ENCODE results near the gene TRIM65. TPM values are rescaled to one million over a fixed set of nuclear protein-coding genes. Genes with fewer than 3 reads are reported as not detected.

TRIM65 gene
- total and polyA plus RNA-seq, 10 of the 15 experiments (the other 5 are each of a cell fraction or from before 2014, with no cell fraction given), result 1.4 to 26.0 (median 10.8) TPM

DNA sequence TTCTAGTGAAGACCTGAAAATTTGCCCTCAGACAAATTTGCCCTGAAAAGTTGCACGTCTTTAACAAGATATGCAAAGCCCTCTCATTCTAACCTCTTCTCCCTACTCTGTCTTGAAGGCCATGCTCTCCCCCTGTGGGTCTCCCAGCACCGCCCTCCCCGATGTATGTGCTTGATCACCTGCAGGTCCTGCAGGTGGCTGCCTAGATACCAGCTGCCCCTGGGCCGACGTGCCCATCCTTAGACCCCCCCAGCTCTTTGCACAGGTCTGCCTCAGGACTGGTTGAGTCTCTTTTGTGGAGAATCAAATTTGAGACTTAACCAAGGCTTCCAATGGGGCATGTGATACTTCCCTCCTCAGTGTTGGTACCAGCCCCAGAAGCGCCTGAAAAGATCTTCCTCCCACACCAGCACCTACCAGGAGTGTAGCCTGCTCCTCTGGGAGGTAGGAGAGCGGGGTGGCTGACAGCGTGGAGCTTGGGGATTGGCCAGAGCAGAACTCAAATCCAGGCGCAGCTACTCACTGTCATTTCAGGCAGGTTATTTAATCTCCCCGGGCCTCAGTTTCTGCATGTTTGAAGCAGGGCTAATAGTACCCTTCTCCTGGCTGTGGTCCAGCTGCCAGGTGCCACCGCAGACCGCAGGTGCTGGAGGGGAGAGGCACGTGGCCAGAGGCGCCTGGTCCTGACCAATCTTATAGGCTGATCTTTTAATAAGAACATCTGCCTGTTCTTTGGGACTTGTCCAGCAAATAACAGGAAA is 12.5 kb upstream of the TRIM65 start:
- Histone ChIP-seq H3K4me2 (ENCODE audit: control insufficient read depth, insufficient read depth) (no peak overlapping the region), H2AFZ (ENCODE audit: control insufficient read depth, low read depth, low read length) (no peak overlapping the region), H3K9ac (ENCODE audit: control insufficient read depth, insufficient read depth, low read length) (no peak overlapping the region), H3K27me3 (replicated peaks in 1 of 2; ENCODE audit: control insufficient read depth in 2 of 2, insufficient read depth in 2 of 2, low read length in 1 of 2) (no peaks in the 10 kb centered on the region), H3K79me2 (ENCODE audit: control insufficient read depth, insufficient read depth, low read length) (peaks cover 3% of the 10 kb centered on the region), H4K20me1 (ENCODE audit: control insufficient read depth, insufficient read depth) (no peaks in the 10 kb centered on the region), H3K4me1 (ENCODE audit: control insufficient read depth, insufficient read depth, low read length) (no peaks in the 10 kb centered on the region), H3K4me3 (no peak overlapping the region), H3K27ac (ENCODE audit: control insufficient read depth, insufficient read depth) (no peak overlapping the region), H3K9me3 (replicated peaks; ENCODE audit: control insufficient read depth, insufficient read depth, low read length) (no peaks in the 10 kb centered on the region), H3K36me3 (ENCODE audit: control insufficient read depth in 2 of 2, insufficient read depth in 2 of 2, low read length in 1 of 2) (no peaks in the 10 kb centered on the region)
- no peak for FAIRE-seq
- RAD21 ChIA-PET (ENCODE audit: unreplicated experiment), result interaction anchor here (1.6 to 1.8 kb wide), 2 partner anchors 94 to 105 kb away, joined by 4 read pairs; no protein-coding TSS in a partner anchor
- no TSS peak for BruUV-seq (replicated peaks)
- SMC1A ChIA-PET (ENCODE audit: uncharacterized antibody, unreplicated experiment), result interaction anchor here (0.9 to 1.1 kb wide), 4 partner anchors 88 to 198 kb away, joined by 3 to 5 read pairs (median 3); no protein-coding TSS in a partner anchor
- CTCF ChIA-PET, result interaction anchor here (1.0 to 1.8 kb wide), 4 partner anchors 94 to 105 kb away, joined by 3 to 9 read pairs (median 5); no protein-coding TSS in a partner anchor
- no peak for DNase-seq (ENCODE audit: low read depth, low spot score)
- ATAC-seq, result no peak
- intact Hi-C loops (cut with micrococcal nuclease; ENCODE audit: unreplicated experiment), result no loop called here
- POLR2A ChIA-PET, result interaction anchor here (0.5 kb wide), 2 partner anchors 22 to 406 kb away, joined by 5 to 6 read pairs; no protein-coding TSS in a partner anchor
- 64% methylated on average over 14 of the region's 14 CpGs for WGBS (ENCODE audit: insufficient coverage, insufficient replicate concordance, low lambda C conversion rate, missing lambda C conversion rate)
- in situ Hi-C loops (cut with MboI), result loop anchor here (5.0 kb wide), 1 partner anchor 98 kb away; no protein-coding TSS in a partner anchor
- TF ChIP-seq HDGF (IDR thresholded peaks at IDR 0.05) (no peak), SMARCA5 (IDR thresholded peaks at IDR 0.05) (no peak), ZNF24 (IDR thresholded peaks at IDR 0.05) (no peak), MTA3 (IDR thresholded peaks at IDR 0.05; ENCODE audit: borderline replicate concordance, low read length) (no peak), GABPA (IDR thresholded peaks at IDR 0.05; ENCODE audit: low read depth) (no peak), NKRF (conservative IDR thresholded peaks at IDR 0.05) (no peak), ZZZ3 (IDR thresholded peaks at IDR 0.05; ENCODE audit: control insufficient read depth, insufficient read length, low read depth) (no peak), ZNF384 (IDR thresholded peaks at IDR 0.05; ENCODE audit: borderline replicate concordance, low read depth, low read length) (no peak), CBFB (IDR thresholded peaks at IDR 0.05; ENCODE audit: low read depth) (no peak)
- TF ChIP-seq, protein P1, sequence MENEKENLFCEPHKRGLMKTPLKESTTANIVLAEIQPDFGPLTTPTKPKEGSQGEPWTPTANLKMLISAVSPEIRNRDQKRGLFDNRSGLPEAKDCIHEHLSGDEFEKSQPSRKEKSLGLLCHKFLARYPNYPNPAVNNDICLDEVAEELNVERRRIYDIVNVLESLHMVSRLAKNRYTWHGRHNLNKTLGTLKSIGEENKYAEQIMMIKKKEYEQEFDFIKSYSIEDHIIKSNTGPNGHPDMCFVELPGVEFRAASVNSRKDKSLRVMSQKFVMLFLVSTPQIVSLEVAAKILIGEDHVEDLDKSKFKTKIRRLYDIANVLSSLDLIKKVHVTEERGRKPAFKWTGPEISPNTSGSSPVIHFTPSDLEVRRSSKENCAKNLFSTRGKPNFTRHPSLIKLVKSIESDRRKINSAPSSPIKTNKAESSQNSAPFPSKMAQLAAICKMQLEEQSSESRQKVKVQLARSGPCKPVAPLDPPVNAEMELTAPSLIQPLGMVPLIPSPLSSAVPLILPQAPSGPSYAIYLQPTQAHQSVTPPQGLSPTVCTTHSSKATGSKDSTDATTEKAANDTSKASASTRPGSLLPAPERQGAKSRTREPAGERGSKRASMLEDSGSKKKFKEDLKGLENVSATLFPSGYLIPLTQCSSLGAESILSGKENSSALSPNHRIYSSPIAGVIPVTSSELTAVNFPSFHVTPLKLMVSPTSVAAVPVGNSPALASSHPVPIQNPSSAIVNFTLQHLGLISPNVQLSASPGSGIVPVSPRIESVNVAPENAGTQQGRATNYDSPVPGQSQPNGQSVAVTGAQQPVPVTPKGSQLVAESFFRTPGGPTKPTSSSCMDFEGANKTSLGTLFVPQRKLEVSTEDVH (IDR thresholded peaks at IDR 0.05; ENCODE audit: low read depth, partially characterized antibody), result no peak
- TF ChIP-seq, protein P2, sequence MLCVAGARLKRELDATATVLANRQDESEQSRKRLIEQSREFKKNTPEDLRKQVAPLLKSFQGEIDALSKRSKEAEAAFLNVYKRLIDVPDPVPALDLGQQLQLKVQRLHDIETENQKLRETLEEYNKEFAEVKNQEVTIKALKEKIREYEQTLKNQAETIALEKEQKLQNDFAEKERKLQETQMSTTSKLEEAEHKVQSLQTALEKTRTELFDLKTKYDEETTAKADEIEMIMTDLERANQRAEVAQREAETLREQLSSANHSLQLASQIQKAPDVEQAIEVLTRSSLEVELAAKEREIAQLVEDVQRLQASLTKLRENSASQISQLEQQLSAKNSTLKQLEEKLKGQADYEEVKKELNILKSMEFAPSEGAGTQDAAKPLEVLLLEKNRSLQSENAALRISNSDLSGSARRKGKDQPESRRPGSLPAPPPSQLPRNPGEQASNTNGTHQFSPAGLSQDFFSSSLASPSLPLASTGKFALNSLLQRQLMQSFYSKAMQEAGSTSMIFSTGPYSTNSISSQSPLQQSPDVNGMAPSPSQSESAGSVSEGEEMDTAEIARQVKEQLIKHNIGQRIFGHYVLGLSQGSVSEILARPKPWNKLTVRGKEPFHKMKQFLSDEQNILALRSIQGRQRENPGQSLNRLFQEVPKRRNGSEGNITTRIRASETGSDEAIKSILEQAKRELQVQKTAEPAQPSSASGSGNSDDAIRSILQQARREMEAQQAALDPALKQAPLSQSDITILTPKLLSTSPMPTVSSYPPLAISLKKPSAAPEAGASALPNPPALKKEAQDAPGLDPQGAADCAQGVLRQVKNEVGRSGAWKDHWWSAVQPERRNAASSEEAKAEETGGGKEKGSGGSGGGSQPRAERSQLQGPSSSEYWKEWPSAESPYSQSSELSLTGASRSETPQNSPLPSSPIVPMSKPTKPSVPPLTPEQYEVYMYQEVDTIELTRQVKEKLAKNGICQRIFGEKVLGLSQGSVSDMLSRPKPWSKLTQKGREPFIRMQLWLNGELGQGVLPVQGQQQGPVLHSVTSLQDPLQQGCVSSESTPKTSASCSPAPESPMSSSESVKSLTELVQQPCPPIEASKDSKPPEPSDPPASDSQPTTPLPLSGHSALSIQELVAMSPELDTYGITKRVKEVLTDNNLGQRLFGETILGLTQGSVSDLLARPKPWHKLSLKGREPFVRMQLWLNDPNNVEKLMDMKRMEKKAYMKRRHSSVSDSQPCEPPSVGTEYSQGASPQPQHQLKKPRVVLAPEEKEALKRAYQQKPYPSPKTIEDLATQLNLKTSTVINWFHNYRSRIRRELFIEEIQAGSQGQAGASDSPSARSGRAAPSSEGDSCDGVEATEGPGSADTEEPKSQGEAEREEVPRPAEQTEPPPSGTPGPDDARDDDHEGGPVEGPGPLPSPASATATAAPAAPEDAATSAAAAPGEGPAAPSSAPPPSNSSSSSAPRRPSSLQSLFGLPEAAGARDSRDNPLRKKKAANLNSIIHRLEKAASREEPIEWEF (IDR thresholded peaks at IDR 0.05; ENCODE audit: insufficient replicate concordance, low read depth, low read length), result no peak
- TF ChIP-seq, protein P3, sequence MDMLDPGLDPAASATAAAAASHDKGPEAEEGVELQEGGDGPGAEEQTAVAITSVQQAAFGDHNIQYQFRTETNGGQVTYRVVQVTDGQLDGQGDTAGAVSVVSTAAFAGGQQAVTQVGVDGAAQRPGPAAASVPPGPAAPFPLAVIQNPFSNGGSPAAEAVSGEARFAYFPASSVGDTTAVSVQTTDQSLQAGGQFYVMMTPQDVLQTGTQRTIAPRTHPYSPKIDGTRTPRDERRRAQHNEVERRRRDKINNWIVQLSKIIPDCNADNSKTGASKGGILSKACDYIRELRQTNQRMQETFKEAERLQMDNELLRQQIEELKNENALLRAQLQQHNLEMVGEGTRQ (IDR thresholded peaks at IDR 0.05; ENCODE audit: borderline replicate concordance, low read depth, low read length), result no peak

Measured in GM12878 (cell line).